ENCODE data around the gene CAVIN2. TPM values are rescaled to one million over a fixed set of nuclear protein-coding genes. Genes with fewer than 3 reads are reported as not detected.

The CAVIN2 gene
- total and polyA plus RNA-seq, 2 experiments from 2014 or later = 2.0 to 4.8 TPM

DNA sequence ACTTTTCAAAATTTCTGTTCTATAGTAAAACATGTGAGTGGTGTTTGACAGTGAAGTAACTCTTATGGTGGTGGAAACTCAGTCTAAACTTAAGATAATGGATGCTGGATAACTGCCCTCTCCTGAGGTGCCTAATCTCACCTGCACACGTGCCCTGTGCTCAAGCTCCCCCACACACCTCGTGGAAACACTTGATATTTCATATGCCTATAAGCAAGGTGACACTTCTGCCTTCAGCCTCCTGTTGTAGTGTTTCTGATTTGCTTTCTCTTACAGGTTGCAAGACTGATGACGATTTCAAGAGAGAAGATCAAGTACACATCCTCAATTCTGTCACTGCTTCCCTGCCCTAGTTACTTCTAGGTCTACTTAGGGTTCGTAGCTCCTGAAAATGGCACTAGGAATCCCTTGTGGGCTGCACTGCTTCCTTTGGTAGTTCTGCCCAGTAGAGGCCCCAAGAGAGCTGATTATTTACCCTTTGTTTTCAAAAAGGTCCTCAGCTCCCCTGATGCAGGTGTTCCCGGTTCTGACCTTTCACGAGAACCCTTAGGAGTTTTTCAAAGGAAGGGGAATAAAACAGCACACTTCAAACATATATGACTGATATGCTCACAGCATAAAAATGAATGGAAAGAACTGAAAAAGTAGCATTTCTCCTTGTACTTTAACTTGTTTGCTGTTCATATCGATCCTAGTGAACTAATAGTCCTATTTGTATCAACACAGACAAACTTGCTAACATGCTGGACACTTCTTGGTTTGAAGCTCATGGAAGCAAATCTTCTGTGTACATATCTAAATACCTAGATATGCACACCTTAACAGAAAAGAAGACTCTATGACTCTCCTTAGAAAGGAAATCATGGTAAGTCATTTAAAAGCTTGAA lies 6.7 kb downstream of the CAVIN2 start:
- Histone ChIP-seq H3K9me3 (ENCODE audit: low read depth) (no peaks in the 10 kb centered on the region), H2AFZ (no peak overlapping the region), H3K4me1 (ENCODE audit: insufficient read depth) (no peaks in the 10 kb centered on the region), H3K27ac (no peak overlapping the region), H4K20me1 (ENCODE audit: insufficient read depth, poor library complexity, severe bottlenecking) (no peaks in the 10 kb centered on the region), H3K4me3 (no peak overlapping the region), H3K36me3 (replicated peaks; ENCODE audit: insufficient read depth, low read depth) (no peaks in the 10 kb centered on the region), H3K9me2 (replicated peaks; ENCODE audit: insufficient read depth) (no peaks in the 10 kb centered on the region), H3K27me3 (no peaks in the 10 kb centered on the region), H3K4me2 (no peak overlapping the region), H3K79me2 (no peaks in the 10 kb centered on the region)
- TF ChIP-seq CTCF (IDR thresholded peaks at IDR 0.05; ENCODE audit: poor library complexity) (no peak), EZH2phosphoT487 (IDR thresholded peaks at IDR 0.05; ENCODE audit: low read depth, severe bottlenecking, unreplicated experiment) (no peak), EZH2 (IDR thresholded peaks at IDR 0.05; ENCODE audit: borderline replicate concordance) (no peak)
- DNase-seq (ENCODE audit: low spot score) = no peak
- 86% methylated on average over 7 of the region's 7 CpGs for WGBS (ENCODE audit: low lambda C conversion rate, missing lambda C conversion rate)

DNA sequence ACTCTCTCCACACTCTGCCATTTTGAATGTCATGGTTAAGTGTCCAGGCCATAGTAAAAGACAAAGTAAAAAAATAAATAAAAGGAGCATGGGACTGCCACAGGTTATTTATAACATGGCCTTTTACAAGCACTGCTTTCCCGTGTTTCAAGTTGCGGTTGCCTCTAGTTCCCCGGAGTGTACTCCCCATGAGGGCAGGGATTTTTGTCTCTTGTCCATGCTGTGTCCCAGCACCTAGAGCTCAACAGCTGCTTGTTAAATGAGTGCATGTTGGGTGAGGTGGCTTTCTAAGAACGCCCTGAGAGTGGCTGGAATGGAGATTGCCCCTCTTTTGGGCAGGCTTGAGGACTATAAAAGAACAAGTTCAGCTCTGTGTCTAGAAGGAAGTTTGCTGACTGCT lies 8.4 kb downstream of the CAVIN2 start:
- TF ChIP-seq CTCF (IDR thresholded peaks at IDR 0.05; ENCODE audit: poor library complexity) (no peak), EZH2phosphoT487 (IDR thresholded peaks at IDR 0.05; ENCODE audit: low read depth, severe bottlenecking, unreplicated experiment) (no peak), EZH2 (IDR thresholded peaks at IDR 0.05; ENCODE audit: borderline replicate concordance) (no peak)
- H2AFZ ChIP-seq = no peak overlapping the region
- no peaks in the 10 kb centered on the region for H3K79me2 ChIP-seq
- H3K9me2 ChIP-seq (replicated peaks; ENCODE audit: insufficient read depth) = no peaks in the 10 kb centered on the region
- no peaks in the 10 kb centered on the region for H3K27me3 ChIP-seq
- DNase-seq (ENCODE audit: low spot score) = no peak
- H3K9me3 ChIP-seq (ENCODE audit: low read depth) = no peaks in the 10 kb centered on the region
- H3K27ac ChIP-seq = no peak overlapping the region
- H4K20me1 ChIP-seq (ENCODE audit: insufficient read depth, poor library complexity, severe bottlenecking) = no peaks in the 10 kb centered on the region
- H3K4me3 ChIP-seq = no peak overlapping the region
- H3K4me2 ChIP-seq = no peak overlapping the region
- WGBS (ENCODE audit: low lambda C conversion rate, missing lambda C conversion rate) = 90% methylated on average over 4 of the region's 4 CpGs
- no peaks in the 10 kb centered on the region for H3K36me3 ChIP-seq (replicated peaks; ENCODE audit: insufficient read depth, low read depth)
- no peaks in the 10 kb centered on the region for H3K4me1 ChIP-seq (ENCODE audit: insufficient read depth)

- H3K27me3 ChIP-seq = no peaks in the 10 kb centered on the region
- H3K4me1 ChIP-seq (ENCODE audit: insufficient read depth) = no peaks in the 10 kb centered on the region
- H3K4me2 ChIP-seq = no peak overlapping the region
- H4K20me1 ChIP-seq (ENCODE audit: insufficient read depth, poor library complexity, severe bottlenecking) = no peaks in the 10 kb centered on the region
- 79% methylated on average over 9 of the region's 9 CpGs for WGBS (ENCODE audit: low lambda C conversion rate, missing lambda C conversion rate)
- H3K4me3 ChIP-seq = no peak overlapping the region
- no peak overlapping the region for H3K27ac ChIP-seq
- H3K9me3 ChIP-seq (ENCODE audit: low read depth) = no peaks in the 10 kb centered on the region
- H3K9me2 ChIP-seq (replicated peaks; ENCODE audit: insufficient read depth) = no peaks in the 10 kb centered on the region
- no peaks in the 10 kb centered on the region for H3K36me3 ChIP-seq (replicated peaks; ENCODE audit: insufficient read depth, low read depth)
- TF ChIP-seq CTCF (IDR thresholded peaks at IDR 0.05; ENCODE audit: poor library complexity) (no peak), EZH2phosphoT487 (IDR thresholded peaks at IDR 0.05; ENCODE audit: low read depth, severe bottlenecking, unreplicated experiment) (no peak), EZH2 (IDR thresholded peaks at IDR 0.05; ENCODE audit: borderline replicate concordance) (no peak)
- no peak overlapping the region for H2AFZ ChIP-seq
- H3K79me2 ChIP-seq = no peaks in the 10 kb centered on the region
- no peak for DNase-seq (ENCODE audit: low spot score)
These were observed 9.8 kb downstream of the CAVIN2 start for GRCh38 chr2:191836853-191837769.
